Activated CD8-positive, alpha-beta memory T cell treated with anti-CD3 and anti-CD28 coated beads for 1 hour (primary cell): Measurements from ENCODE around the gene CCL20.
A peak's percentile ranks its signal among the peaks of the same experiment; 100 is the strongest.
"Not testable (repeated sequence)": the region's sequence is repeated elsewhere in the genome, so short reads cannot be mapped to it uniquely, and the experiment has no call there.

Source experiments
- DNase-seq, 2 donors: peaks; one replicate each; pipeline ENCODE4 v3.0.0-alpha.2; 2020; ENCODE audit warnings: low read depth in 1 of 2; ENCODE audit errors: extremely low read depth in 1 of 2

The CCL20 gene, protein sequence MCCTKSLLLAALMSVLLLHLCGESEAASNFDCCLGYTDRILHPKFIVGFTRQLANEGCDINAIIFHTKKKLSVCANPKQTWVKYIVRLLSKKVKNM

DNA sequence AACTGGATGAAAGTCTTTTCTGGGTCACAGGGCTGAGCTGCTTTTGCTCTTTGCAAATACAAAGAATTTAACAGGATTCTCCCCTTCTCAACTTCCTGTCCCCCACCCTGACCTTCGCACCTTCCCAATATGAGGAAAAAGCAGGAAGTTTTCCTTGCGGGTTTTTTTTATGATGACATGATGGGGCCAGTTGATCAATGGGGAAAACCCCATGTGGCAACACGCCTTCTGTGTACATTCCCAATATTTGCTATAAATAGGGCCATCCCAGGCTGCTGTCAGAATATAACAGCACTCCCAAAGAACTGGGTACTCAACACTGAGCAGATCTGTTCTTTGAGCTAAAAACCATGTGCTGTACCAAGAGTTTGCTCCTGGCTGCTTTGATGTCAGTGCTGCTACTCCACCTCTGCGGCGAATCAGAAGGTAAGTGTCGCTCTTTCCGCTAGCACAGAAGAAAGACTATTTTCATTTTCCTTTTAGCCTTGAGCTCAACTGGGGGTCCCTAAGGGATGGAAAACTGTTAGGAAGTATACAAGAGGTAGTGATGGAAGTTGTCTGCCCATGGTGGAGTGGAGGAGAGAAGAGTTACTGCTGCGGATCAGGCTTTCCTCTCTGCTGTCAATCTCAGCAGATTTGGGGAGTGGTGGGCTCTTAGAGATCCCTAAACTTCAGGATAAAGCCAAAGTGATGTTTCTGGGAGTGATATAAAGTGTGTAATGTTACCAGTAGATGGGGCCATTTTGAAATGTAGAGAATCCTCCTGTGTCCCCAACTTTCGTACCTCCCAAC, at the start of gene CCL20:
Gene CCL20 (plus strand): TSS at position 281 of the 792 bp plus-strand sequence. CDS start 70 bp downstream, at position 351.
- no peak for DNase-seq

GRCh38 chr2:227765788-227766372, 47.8 kb upstream of the CCL20 start:
- DNase-seq = no peak

DNA sequence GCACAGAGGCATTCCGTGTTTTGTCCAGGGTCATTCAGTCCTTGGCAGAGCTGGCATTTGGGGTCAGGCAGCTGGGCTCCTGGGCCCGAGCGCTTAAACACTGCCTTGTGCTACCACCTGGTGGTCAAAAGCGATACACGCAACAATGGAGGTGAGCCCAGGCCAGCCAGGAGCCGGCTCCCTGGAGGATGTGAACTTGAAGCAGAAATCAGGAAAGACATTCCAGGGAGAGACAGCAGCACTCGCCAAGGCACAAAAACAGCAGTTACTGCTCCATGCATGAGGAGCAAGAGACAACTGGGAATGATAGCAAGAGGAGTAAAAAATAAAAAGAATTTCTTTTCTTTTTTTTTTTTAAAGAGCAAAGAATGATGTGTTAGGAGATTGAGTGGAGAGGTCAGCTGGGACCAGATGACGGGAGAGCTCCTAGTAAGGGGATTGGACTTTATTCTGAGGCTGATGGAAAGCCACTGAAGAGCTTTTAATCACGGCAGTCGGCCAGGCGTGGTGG, 47.2 kb upstream of the CCL20 start:
- DNase-seq = peak; percentile 8 to 24

GRCh38 chr2:227767830-227768229, 45.8 kb upstream of the CCL20 start:
- DNase-seq = no peak

DNA sequence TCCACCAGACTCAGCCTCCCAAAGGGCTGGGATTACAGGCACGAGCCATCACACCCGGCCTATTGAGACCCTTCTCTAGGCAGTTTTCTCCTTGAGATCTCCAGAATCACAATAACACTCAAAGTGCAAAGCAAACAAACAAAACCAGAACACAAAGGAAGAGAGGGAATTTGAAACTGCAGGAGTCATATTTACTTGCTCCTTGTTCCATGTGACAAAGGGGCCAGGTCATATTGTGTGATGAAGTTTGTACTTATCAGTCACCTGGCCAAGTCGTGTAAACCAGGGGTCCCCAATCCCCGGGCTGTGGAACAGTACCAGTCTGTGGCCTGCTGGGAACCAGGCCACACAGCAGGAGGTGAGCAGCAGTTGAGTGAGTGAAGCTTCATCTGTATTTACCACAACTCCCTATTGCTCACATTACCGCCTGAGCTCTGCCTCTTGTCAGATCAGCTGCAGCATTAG, 41.4 kb upstream of the CCL20 start:
- no peak for DNase-seq

DNA sequence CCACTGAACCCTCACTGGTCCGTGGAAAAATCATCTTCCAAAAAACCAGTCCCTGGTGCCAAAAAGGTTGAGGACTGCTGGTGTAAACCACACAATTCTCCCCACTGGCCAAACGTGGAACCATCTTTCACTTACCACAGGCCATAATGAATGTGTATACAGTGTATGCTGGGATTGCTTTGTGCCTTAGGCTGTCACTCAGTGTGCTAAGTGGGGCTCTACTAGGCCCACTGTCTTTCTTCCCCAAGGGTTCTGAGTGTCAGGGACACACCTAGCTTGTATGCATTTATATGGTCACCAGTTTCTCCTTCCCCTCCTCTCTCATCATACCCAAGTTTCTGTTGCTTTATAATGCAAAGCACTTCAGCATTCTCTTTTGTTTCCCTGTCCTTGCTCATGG, 40.7 kb upstream of the CCL20 start:
- DNase-seq = no peak

DNA sequence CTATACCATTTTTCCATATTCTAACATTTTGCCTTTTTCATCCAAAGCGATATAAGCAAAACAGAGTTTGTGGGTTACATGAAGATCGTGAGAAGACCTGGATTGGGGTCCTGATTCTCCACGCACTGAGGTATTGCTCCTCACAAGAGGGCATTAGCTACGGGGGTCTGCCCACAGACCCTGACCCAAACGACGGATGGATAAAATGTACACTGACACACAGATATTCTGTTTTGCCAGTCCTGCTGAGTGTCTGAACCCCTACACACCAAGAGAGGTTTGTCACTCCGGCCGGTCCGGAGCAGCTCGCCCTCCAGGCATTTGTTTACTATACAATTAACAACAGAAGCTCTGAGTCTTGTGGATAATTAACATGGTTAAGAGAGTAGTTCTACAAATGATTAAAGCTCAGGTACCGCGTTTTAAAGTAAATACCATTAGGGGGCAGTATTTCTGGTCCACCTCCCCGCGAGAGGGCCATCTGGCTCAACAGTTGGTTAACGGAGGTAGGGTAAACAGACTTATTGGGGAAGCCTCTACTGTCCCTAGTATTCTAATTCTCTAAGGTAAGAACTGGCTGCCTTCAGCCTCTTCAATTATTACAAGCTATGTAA, 39.5 kb upstream of the CCL20 start:
- no peak for DNase-seq

GRCh38 chr2:227774895-227775842, 38.5 kb upstream of the CCL20 start:
- DNase-seq = no peak

GRCh38 chr2:227780981-227781615, 32.5 kb upstream of the CCL20 start:
- DNase-seq = no peak

DNA sequence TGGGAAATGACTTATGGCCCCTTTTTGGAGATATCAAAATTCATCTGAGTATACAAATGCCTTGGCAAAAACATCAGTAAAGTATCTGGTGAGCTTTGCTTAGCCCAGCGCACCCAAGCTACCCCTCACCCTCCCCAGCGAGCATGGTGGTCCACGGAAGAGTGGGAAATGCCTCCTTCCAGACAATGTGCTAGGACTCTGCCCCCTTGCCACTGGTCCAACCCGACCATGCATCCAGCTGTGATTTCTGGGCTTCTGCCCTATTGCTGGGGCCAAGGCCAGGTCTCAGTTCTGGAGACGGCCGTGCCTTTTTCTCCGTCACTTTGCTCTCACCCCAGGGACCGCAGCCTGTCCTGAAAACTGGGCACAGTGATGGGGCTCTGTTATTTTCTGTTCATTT, 31.8 kb upstream of the CCL20 start:
- DNase-seq = no peak

DNA sequence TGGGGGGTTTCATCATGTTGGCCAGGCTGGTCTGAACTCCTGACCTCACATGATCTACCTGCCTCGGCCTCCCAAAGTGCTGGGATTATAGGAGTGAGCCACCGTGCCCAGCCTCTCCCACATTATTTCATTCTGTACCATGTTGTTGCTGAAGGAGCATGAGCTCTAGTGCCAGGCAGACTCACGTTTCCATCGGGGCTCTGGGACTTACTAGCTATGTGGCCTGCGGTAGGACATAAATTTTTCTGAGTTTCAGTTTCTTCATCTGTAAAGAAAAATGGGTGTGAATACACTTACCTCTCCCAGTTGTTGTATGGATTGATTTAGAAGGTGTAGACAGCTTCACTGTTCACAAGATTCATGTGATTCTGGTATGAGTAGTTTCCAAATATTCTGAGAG, 30.8 kb upstream of the CCL20 start:
- no peak for DNase-seq

- DNase-seq = no peak
Measured at GRCh38 chr2:227783404-227784138, 30.1 kb upstream of the CCL20 start.

DNA sequence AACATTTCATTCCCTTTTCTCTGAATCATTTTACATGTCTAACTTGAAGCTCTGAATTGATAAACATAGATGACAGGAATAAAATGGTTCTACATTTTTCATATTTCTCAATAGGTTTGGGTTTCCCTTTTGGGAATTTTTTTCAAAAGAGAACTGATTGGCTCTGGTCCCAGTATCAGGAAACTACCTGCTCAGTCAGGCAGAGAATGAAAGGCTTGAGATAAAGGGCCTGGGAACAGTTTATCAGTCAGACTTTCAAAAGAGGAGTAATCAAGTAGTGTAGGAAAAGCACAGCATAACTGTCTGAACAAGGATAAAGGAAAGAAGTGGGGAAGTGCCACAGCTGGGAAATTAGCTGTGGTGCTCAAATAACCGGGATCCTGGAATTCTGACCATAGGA, 28.3 kb upstream of the CCL20 start:
- no peak for DNase-seq

GRCh38 chr2:227788561-227789018, 25.1 kb upstream of the CCL20 start:
- no peak for DNase-seq

- DNase-seq = no peak
Measured at GRCh38 chr2:227789803-227790202, 23.8 kb upstream of the CCL20 start.

GRCh38 chr2:227793148-227793712, 20.4 kb upstream of the CCL20 start:
- DNase-seq = no peak

GRCh38 chr2:227796045-227796711, 17.5 kb upstream of the CCL20 start:
- no peak for DNase-seq

- not testable (repeated sequence) for DNase-seq
Measured at GRCh38 chr2:227796768-227797167, 16.9 kb upstream of the CCL20 start.
